Stomach (tissue), 4 donors: ENCODE data around the gene TBC1D2.

Experiments
- CTCF ChIP-seq, 7 experiments: fragments of 450-650 bp in 4 of 7; fragments of 200-600 bp in 3 of 7; sonication (generic) in 3 of 7; IDR thresholded peaks; one replicate each; pipeline ENCODE4 v1.5.1; 2016 to 2019; ENCODE audit warnings: antibody characterized with exemption in 7 of 7, control low read depth in 2 of 7, mild to moderate bottlenecking in 1 of 7
- POLR2A ChIP-seq, 4 donors: fragments of 450-650 bp; IDR thresholded peaks; one replicate each; pipeline ENCODE4 v1.6.1; 2016; ENCODE audit warnings: antibody characterized with exemption in 4 of 4, control low read depth in 2 of 4, mild to moderate bottlenecking in 1 of 4, moderate library complexity in 1 of 4

GRCh38 chr9:98210435-98210834 is 45.0 kb downstream of the TBC1D2 start:
- TF ChIP-seq POLR2A (IDR thresholded peaks at IDR 0.05) = no peak
- TF ChIP-seq CTCF (IDR thresholded peaks at IDR 0.05) = no peak
